Liver (tissue), 9 donors: ENCODE results near the gene ALB. TPM values are rescaled to one million over a fixed set of nuclear protein-coding genes. Genes with fewer than 3 reads are reported as not detected.
A peak's percentile ranks its signal among the peaks of the same experiment; 100 is the strongest.

ENCODE experiments used
- DNase-seq: peaks from one replicate; pipeline ENCODE4 v3.0.0-alpha.2; 2017; ENCODE audit warnings: low spot score
- H3K27ac ChIP-seq, 2 donors: one replicate each; pipeline ENCODE4 v1.7.0; 2013; ENCODE audit warnings: inconsistent platforms in 2 of 2, low read length in 2 of 2, control low read depth in 1 of 2, low read depth in 1 of 2, mild to moderate bottlenecking in 1 of 2
- H3K27me3 ChIP-seq, 4 donors: one replicate each; pipeline versions ENCODE4 v1.6.1 to v1.7.0; 2013; ENCODE audit warnings: low read length in 3 of 4, inconsistent platforms in 1 of 4, mild to moderate bottlenecking in 1 of 4, moderate library complexity in 1 of 4; ENCODE audit not compliant: control insufficient read depth in 4 of 4, insufficient read depth in 4 of 4
- H3K36me3 ChIP-seq, 4 donors: one replicate each; pipeline versions ENCODE4 v1.6.1 to v1.7.0; 2013; ENCODE audit warnings: low read length in 3 of 4, mild to moderate bottlenecking in 3 of 4, low read depth in 1 of 4, moderate library complexity in 1 of 4; ENCODE audit not compliant: control insufficient read depth in 4 of 4, insufficient read depth in 3 of 4
- H3K4me1 ChIP-seq, 4 donors: one replicate each; pipeline versions ENCODE4 v1.6.1 to v1.7.0; 2013; ENCODE audit warnings: low read length in 3 of 4, mild to moderate bottlenecking in 3 of 4, moderate library complexity in 1 of 4; ENCODE audit not compliant: control insufficient read depth in 4 of 4, insufficient read depth in 4 of 4
- H3K4me3 ChIP-seq, 3 donors: one replicate each; pipeline versions ENCODE4 v1.6.1 to v1.7.0; 2013; ENCODE audit warnings: low read length in 3 of 3, control low read depth in 1 of 3, low read depth in 1 of 3, mild to moderate bottlenecking in 1 of 3
- H3K9ac ChIP-seq, 2 donors: one replicate each; pipeline ENCODE4 v1.7.0; 2013; ENCODE audit warnings: low read length in 2 of 2, mild to moderate bottlenecking in 2 of 2, moderate library complexity in 2 of 2, control low read depth in 1 of 2, low read depth in 1 of 2
- H3K9me3 ChIP-seq, 4 donors: one replicate each; pipeline versions ENCODE4 v1.6.1 to v1.7.0; 2013; ENCODE audit warnings: low read length in 3 of 4; ENCODE audit not compliant: control insufficient read depth in 4 of 4
- ATF3 ChIP-seq: IDR thresholded peaks from 2 replicates; pipeline ENCODE4 v1.6.1; 2016; ENCODE audit warnings: antibody characterized with exemption
- EGR1 ChIP-seq, 2 donors: IDR thresholded peaks; 2 replicates each; pipeline ENCODE4 v1.6.1; 2016 to 2018; ENCODE audit warnings: antibody characterized with exemption in 2 of 2, low read depth in 2 of 2
- FOXA1 ChIP-seq: IDR thresholded peaks from 2 replicates; pipeline ENCODE4 v1.6.1; 2016; ENCODE audit warnings: antibody characterized with exemption
- FOXA2 ChIP-seq: IDR thresholded peaks from 2 replicates; pipeline ENCODE4 v1.6.1; 2016; ENCODE audit warnings: antibody characterized with exemption
- GABPA ChIP-seq, 2 donors: IDR thresholded peaks in 1 of 2; conservative IDR thresholded peaks in 1 of 2; 2 replicates each; pipeline ENCODE4 v1.6.1; 2016; ENCODE audit warnings: antibody characterized with exemption in 2 of 2, mild to moderate bottlenecking in 1 of 2, moderate library complexity in 1 of 2
- HNF4A ChIP-seq, 2 donors: conservative IDR thresholded peaks; 2 replicates each; pipeline ENCODE4 v1.6.1; 2016; ENCODE audit warnings: antibody characterized with exemption in 2 of 2, mild to moderate bottlenecking in 2 of 2
- HNF4G ChIP-seq: IDR thresholded peaks from 2 replicates; pipeline ENCODE4 v1.6.1; 2016; ENCODE audit warnings: antibody characterized with exemption
- JUND ChIP-seq, 2 donors: IDR thresholded peaks; 2 replicates each; pipeline ENCODE4 v1.6.1; 2016; ENCODE audit warnings: antibody characterized with exemption in 2 of 2
- MAX ChIP-seq: IDR thresholded peaks from 2 replicates; pipeline ENCODE4 v1.6.1; 2016; ENCODE audit warnings: antibody characterized with exemption
- NR2F2 ChIP-seq: IDR thresholded peaks from 2 replicates; pipeline ENCODE4 v1.6.1; 2016; ENCODE audit warnings: antibody characterized with exemption
- RAD21 ChIP-seq, 2 donors: IDR thresholded peaks; 2 replicates each; pipeline ENCODE4 v1.6.1; 2016; ENCODE audit warnings: antibody characterized with exemption in 2 of 2, mild to moderate bottlenecking in 2 of 2
- REST ChIP-seq: IDR thresholded peaks from 2 replicates; pipeline ENCODE4 v1.6.1; 2016; ENCODE audit warnings: antibody characterized with exemption, mild to moderate bottlenecking
- TAF1 ChIP-seq: conservative IDR thresholded peaks from 2 replicates; pipeline ENCODE4 v1.6.1; 2016; ENCODE audit warnings: antibody characterized with exemption, mild to moderate bottlenecking
- ZBTB33 ChIP-seq: IDR thresholded peaks from 2 replicates; pipeline ENCODE4 v1.6.1; 2016; ENCODE audit warnings: antibody characterized with exemption
- WGBS: extraction: QIAGEN DNeasy Blood & Tissue Kit; methylation state at CpG from one replicate; pipeline ENCODE4 v1.1.7; 2013; 5-methylcytosine and 5-hydroxymethylcytosine counted together
- polyA plus RNA-seq, 2 donors: library from polyadenylated mRNA; stranded (reverse) in 1 of 2; unstranded in 1 of 2; fragments of 200-250 nt in 1 of 2; fragments of >200 nt in 1 of 2; fragmentation: Nextera tagmentation in 1 of 2; extraction: Ambion mirVana in 1 of 2; gene quantifications; one replicate each; pipeline versions ENCODE4 v1.2.1 to v1.2.3, GENCODE V29; 2013 to 2015
- total RNA-seq, 2 donors: library from RNA; depleted of rRNA; stranded (reverse); fragments of >200 nt; gene quantifications; one replicate each; pipeline ENCODE4 v1.2.3, GENCODE V29; 2014
- donor health status: healthy.
- donor health status: healthy.
- donor health status: healthy.
- donor health status: healthy.
- donor health status: healthy.

The ALB gene
- total and polyA plus RNA-seq, 4 donors: 33,161 to 59,987 (median 35,513) TPM

GRCh38 chr4:73443224-73443623 is 39.1 kb downstream of the ALB start:
- TF ChIP-seq GABPA (IDR thresholded peaks at IDR 0.05 in 1 of 2, conservative IDR thresholded peaks at IDR 0.05 in 1 of 2) (no peak), ZBTB33 (no peak), FOXA2 (no peak), FOXA1 (no peak), REST (no peak), JUND (IDR thresholded peaks at IDR 0.05) (no peak), RAD21 (IDR thresholded peaks at IDR 0.05) (no peak), NR2F2 (no peak), HNF4G (no peak), EGR1 (IDR thresholded peaks at IDR 0.05; ENCODE audit: low read depth in 2 of 2) (no peak)
- no peaks in the 10 kb centered on the region for H3K27me3 ChIP-seq
- no peak overlapping the region for H3K27ac ChIP-seq
- H3K4me1 ChIP-seq: peaks cover 3 to 27% (median 4%) of the 10 kb centered on the region in 4 donors
- no peak overlapping the region for H3K4me3 ChIP-seq
- 81% methylated on average over 3 of the region's 3 CpGs for WGBS
- H3K36me3 ChIP-seq: no peaks in the 10 kb centered on the region
- DNase-seq: no peak
- no peaks in the 10 kb centered on the region for H3K9me3 ChIP-seq
- H3K9ac ChIP-seq: no peak overlapping the region

GRCh38 chr4:73445383-73446335 is 41.6 kb downstream of the ALB start:
- 86% methylated on average over 7 of the region's 7 CpGs for WGBS

More at GRCh38 chr4:73445383-73446335, 41.6 kb downstream of the ALB start:
- Histone ChIP-seq H3K36me3 (no peaks in the 10 kb centered on the region), H3K4me3 (no peak overlapping the region), H3K9ac (peak overlapping the region in 1 of 2 donors; percentile 1), H3K4me1 (peaks cover 3 to 27% (median 6%) of the 10 kb centered on the region in 4 donors), H3K27me3 (no peaks in the 10 kb centered on the region), H3K27ac (no peak overlapping the region), H3K9me3 (no peaks in the 10 kb centered on the region)
- DNase-seq: no peak
- TF ChIP-seq HNF4A (conservative IDR thresholded peaks at IDR 0.05) (no peak), RAD21 (IDR thresholded peaks at IDR 0.05) (no peak), FOXA1 (no peak), REST (no peak), MAX (no peak), EGR1 (IDR thresholded peaks at IDR 0.05; ENCODE audit: low read depth in 2 of 2) (no peak), JUND (IDR thresholded peaks at IDR 0.05) (no peak), ATF3 (no peak), GABPA (IDR thresholded peaks at IDR 0.05 in 1 of 2, conservative IDR thresholded peaks at IDR 0.05 in 1 of 2) (no peak), NR2F2 (no peak), TAF1 (no peak)
